Measurements from ENCODE around the gene ZNF710.

The ZNF710 gene

DNA sequence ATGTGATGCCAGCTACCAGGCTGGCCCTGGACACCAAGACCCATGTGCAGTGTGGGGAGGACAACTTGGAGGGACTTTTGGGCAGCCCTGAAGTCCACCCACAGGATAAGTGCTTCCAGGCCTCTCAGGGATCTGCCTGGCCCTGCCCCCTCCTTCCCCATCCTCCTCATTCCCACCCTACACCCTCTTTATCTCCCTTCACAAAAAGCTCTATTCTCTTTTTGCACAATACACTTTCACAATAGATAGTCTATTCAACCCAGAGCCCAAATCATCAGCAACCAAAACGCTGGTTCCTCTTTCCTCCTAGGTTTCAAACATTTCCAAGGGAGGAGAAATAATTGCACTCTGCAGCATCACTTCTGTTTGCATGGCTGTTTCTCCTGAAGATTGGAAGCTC lies 7.8 kb upstream of the ZNF710 start:
- DNase-seq = no peak

DNA sequence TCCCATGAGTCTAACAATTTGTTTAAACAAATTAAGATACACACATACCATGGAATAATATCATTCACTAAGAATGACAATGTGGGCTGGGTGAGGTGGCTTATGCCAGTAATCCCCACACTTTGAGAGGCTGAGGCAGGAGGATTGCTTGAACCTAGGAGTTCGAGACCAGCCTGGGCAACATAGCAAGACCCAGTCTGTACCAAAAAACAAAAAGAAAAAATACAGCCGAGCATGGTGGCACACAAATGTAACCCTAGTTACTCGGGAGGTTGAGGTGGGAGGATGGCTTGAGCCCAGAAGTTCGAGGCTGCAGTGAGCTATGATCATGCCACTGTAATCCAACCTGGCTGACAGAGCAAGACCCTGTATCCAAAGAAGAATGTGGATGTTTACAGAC lies 4.0 kb upstream of the ZNF710 start:
- DNase-seq = no peak

DNA sequence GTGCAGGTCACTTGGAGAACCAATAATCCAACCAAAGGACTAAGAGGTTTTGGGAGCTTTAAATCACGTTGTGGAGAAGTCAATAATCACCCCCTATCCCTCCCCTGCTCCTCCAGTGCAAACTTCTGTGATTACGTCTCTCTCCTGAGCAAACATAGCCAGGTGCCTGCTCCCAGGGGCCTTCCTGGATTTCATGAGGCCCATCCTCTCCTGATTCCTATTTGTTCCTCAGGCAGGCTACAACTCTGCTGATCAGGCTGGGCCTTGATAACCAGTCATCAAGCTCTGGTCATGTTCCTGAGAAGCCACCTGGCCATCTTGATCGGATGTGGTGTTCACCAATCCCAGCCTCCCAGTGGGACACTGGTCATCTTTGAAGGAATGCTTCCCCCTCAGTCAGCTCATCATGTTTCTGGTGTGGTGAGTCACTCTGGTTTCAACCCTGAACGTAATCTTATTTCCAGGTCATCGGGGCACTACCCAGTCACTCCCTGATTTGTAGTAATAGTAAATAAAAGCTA lies 2.9 kb upstream of the ZNF710 start:
- DNase-seq = peak; percentile 33

DNA sequence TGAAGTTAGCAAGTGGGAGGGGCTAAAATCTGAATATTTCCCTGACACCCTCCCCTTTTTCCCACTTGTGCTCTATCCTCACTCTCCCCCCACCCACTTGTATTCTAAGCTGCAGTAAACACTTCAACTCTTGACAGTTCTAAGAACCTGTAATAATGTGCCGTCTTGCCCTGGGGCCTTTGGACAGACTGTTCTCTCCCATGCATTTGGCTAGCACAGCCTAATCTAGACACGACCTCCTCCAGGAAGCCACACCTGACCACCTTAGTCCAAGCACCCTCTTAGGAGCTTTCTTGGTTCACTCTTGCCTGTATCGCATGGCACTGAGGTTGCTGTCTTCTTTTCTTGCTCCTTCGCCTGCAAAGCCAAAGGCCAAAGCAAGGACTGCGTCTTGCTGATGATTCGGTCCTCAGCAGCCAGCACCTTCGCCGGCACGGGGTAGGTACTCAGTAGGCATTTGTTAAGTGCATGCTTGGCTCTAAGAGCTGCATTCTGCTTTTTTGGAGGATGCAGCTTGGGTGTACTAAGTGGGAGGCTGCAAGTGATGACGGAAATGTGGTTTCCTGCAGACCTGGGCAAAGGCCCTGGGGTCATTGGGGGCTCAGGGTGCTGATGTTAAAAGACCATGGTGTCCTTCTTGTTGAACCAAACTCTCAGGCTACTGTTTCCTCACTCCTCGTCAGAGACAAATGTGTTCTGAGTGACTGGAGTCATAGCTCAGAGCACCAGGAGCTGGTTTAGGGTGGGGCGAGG lies 2.0 kb upstream of the ZNF710 start:
- DNase-seq = no peak

DNA sequence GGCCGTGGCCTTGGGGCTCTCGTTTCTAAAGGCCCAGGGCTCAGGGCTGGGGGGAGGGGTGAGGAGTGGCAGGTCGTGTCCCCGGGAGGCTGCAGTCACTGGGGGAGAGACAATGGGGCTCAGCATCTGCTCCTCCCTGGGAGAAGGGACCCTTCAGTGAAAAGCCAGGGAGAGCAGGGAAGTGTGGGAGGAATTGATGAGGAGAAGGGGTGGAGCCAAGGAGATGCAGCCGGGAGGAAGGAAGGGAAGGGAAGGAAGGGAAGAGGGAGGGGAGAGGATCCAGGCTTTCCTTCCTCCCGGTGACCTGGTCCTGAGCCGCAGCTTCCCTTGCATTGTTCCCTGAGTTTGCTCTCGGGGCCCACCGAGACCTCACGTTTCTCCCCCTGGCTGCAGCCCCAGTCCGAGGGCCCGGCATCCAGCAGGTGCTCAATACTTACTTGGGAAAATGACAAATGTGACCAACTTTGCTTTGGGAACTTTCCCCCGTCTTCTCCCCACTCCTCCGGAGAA lies 1.4 kb upstream of the ZNF710 start:
- DNase-seq = no peak

DNA sequence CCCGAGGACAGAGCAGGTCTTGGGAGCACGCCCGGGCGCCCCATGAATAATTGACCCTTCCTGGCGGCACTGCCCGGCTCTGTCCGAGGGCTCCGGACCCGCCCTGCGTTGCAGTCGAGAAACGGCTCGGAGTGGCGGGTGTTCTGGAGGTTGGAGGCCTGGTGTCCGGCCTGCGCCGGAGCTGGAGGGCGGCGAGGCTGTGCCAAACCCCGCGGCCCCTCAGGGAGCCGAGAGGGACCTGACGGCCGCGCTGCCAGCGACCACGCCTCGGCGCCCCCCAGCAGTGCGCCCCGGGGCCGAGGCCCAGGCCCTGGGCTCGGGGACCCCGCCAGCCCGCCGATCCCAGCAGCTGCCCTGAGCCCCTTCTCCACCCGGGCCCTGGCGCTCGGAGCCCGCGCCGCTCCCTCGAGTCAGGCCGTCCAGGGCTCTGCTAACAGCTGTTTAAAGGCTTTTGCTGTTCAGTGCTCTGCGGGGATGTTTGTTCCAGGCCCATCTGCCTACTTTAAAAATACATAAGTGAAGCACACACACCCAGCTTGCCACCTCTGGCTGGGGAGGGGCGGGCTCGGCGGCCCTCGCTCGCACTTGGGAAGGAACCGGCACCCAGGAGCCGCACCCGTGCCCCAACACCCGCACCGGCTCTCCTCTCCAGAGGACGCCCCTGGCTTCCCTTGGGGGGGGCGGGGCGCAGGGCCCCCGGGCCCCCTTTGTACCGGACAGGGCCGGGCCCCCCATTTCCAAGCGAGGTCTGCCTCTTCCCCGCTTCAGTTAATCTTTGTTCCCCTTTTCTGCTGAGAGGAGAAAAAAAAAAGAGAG lies 730 bp upstream of the ZNF710 start:
- DNase-seq = no peak

DNA sequence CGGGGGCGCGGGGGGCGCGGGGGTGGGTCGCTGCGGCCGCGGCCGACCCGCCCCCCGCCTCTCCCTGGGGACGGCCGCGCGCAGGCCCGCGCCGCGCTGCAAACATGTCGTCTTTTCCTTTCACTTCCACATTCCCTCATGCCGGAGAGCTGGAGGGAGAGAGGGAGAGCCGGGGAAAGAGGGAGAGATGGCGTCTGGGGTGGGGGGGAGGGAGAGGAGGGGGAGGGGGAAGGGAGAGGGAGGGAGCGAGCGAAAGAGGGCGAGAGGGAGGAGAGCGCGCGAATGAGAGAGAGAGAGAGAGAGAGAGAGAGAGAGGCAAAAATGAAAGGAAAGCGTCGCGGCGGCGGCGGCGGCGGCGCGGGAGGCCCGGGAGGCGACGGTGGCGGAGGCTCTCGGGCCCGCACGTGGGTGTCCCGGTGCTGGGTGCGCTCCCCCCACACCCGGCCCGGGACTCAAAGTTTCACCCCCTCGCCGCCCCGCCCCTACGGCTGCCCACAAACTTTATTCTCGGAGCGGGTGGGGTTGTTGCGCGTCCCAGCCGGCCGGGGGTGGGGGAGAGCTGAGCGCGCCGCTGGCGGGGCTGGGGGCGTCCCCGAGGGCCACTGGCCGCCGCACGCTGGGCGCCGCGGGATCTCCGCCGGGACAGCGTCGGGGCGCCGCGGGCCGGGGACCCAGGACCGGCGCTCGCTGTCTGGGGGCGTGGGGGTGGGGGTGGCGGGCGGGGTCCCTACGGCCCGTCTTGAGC lies 731 bp downstream of the ZNF710 start:
- peak; percentile 39 for DNase-seq

DNA sequence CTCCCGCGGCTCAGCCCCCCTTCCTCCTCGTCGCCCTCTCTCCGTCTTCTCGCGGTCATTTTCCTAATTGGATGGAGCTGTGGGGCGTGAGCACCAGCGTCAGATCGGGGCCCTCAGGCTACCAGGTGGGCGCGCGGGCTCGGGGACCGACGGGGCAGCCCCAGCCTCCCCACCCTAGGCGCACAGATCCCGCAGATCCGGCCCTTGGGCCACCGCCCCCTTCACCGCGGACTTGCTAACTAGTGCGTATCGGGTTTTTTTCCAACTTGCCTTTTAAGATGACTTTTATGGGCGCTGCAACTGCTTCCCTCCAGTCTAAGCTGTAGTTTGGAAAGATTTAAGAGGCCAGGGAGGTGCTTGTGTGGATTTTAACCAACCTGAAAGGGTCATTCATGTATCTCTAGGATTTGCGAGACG lies 1.3 kb downstream of the ZNF710 start:
- DNase-seq = peak; percentile 17

DNA sequence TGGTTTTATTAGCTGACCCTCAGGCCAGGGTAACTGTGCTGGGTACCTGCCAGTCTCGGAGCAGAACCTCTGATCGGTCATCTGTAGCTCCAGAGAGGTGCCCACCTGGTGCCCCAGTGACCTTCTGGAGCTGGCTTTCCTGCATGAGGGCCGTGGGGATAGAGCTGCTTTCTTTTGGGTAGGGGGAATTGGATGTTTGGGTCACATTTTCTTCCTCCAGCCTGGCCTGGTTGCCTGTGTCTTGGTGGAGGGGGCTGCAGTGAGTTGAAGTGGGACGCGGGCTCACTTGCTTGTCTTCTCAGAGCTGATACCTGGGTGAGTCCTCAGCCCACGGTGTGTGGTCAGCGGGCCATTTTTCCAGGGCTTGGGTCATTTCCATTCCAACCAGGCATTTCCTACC lies 2.6 kb downstream of the ZNF710 start:
- no peak for DNase-seq

DNA sequence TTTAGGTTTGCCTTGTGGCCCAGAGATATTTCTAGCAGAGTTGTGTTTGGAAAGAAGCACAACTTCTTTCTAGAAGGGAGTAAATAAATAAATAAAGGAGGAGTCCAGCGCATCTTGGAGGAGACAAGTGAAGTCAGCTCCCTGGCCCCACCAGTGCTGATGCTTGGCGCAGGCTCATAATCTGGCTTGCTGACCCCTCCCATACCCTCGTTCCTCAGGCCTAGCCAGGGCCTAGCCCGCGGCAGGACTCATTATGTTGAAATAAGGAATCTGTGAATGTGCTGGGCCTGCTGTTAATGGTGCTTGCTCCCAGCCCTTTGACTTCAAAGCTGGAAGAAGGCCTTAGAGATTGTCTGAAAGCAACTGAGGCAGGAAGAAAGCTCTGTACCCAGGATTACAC lies 3.1 kb downstream of the ZNF710 start:
- no peak for DNase-seq

DNA sequence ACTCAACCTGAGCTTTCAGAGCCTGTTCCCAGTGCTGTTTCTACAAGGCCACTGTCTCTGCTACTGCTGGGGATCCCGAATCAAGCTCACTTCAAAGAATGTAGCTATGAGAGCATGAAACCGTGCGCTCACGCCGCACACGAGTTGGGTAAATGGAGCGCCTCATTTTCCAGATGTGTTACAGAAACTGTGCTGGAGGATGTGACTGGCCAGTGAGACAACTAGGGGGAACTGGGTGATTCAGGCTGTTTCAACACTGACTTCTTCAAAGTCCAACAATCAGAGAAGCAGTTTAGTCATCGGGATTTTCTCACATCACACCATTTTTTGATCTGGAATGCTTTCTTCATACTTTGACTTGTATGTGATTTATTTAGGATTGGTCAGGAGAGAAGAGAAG lies 3.5 kb downstream of the ZNF710 start:
- DNase-seq = no peak

DNA sequence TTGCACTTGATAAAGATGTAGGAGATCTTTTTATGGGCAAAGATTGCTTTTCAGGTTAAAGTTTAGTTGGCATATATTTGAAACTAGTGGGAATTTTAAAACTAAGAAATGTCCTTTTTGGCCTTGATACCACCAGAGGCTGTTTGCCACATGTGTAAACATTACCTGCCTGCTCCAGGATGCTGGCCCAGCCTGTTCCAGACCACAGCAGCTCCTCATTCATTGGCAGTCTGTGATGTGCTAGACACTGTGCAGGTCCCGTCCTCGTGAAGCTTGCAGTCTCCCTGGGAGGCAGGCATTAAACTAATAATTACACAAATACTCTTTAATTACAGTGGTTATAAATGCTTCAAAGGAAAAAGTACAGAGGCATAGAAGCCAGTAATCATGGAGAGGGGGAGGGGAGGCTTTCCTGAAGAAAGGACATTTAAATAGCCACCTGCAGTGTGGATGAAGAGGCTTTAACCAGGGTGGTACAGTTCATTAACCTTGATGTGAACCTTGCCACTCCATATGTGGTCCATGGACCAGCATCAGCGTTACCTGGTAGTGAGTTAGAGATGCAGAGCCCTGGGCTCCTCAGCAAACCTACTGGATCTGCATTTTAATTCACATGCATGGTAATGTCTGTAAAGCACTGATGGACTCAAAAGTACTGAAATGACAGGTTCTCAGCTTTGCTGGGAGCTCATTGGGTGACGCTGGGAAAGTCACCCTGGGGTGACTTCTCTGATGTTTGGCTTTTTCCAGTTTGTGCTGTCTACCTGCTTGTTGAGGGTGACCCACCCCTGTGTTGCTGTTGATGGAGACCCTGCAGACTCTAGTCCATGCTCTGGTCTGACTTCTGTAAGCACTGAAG lies 5.3 kb downstream of the ZNF710 start:
- DNase-seq = no peak

DNA sequence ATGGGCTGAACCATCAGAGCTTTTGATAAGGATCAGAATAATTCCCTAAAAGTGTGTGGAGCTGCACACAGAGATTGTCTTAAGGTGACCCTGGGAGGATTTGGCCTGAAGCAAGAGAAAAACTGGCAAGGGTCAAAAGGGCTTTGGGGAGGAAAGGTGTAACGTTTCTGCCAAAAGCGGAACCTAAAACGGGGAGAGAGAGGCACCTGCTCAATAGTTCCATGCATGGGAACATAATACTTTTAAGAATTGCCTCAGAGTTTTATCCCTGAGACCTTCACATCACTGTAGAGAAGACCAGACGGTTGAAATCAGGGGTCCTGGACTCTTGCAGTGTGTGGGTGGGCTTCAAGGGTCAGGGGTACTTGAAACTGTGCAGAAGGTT lies 5.9 kb downstream of the ZNF710 start:
- no peak for DNase-seq

DNA sequence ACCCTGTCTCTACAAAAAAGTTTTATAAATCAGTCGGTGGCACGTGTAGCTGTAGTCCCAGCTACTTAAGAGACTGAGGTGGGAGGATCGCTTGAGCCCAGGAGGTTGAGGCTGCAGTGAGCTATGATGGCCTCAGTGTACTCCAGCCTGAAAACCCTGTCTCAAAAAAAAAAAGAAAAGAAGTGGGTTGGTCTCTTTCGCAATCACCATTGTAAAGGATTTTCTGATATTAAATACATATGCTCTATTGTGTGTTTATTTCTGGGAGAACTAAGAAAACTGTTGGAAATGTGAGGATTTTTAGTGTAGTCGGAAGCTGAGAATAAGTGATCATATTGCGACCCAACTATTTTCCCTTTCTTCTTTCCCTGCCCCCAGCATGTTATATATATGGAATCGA lies 7.5 kb downstream of the ZNF710 start:
- no peak for DNase-seq

DNA sequence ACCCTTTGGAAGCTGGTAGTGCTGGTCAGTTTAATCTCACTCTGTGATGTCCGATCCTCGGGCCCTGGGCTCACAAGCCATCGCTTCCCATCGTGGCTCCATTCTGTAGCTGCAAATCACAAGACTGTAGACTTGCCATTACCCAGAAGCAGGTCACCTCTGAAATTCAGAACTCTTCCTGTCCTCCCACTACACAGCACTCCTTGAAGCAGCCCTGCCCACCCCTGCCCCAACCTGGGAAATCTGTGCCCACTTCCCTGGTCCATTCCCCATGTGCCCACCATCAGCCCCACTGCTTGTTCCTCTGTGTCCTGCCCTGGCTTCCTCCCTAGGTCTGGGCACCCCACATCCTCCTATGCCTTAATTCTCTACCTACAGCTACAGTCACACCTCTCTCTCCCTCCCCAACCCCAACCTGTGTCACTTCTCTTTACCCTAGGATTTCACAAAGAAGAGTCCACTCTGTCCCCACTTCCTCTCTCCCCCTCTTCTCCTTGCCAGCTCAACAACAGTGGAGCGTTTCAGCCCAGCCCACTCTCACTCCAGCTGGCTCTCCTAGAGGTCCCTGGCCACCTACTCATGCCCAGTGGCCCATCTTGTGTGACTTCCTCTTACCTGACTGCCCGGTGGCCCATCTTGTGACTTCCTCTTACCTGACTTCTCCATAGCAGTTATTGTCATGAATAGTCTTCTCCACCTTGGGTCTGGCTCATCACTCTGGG lies 8.3 kb downstream of the ZNF710 start:
- no peak for DNase-seq

DNA sequence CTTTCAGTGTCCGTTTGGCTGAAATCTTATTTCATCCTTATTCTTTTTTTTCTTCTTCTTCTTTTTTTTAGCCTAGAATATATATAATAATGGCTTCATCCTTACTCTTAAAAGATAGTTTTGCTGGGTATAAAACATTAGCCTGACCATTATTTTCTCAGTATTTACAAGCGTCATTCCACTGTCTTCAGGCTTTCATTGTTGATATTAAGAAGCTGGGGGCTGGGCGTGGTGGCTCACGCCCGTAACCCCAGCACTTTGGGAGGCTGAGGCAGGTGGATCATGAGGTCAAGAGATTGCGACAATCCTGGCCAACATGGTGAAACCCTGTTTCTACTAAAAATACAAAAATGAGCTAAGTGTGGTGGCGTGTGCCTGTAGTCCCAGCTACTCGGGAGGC lies 10.6 kb downstream of the ZNF710 start:
- no peak for DNase-seq

DNA sequence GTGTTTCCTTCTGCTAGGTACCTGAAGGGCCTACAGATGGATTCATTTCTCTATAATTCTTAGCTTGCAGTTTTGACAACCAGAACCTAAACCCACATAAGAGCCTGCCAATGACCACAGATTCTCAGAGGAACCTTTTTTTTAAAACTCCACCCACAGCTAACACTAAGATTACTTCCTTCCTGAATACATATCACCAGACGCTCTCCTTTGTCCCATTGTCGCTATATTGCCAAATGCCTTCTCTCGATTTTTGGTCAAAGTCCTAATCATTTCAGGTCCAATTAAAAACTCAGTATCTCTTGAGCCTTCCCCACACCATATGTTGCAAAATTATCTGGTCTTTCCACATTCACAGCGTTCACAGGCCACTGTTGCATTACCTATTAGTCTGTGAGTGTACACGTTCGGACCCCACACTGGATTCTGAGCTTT lies 12.4 kb downstream of the ZNF710 start:
- no peak for DNase-seq

DNA sequence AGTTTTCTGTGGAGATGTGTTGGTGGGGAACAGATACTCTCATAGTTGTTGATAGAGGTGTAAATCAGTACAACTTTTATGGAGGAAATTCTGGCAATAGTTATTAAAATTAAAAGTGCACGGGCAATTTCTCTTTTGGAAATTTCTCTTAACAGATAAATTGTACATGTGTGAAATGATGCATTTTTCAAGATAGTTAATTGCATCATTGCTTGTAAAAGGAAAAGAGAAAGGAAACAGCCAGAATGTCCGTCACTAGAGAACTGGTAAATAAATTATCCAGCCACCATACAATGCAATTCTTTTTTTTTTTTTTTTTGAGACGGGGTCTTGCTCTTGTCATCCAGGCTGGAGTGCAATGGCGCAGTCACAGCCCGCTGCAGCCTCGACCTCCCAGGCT lies 14.2 kb downstream of the ZNF710 start:
- DNase-seq = no peak

DNA sequence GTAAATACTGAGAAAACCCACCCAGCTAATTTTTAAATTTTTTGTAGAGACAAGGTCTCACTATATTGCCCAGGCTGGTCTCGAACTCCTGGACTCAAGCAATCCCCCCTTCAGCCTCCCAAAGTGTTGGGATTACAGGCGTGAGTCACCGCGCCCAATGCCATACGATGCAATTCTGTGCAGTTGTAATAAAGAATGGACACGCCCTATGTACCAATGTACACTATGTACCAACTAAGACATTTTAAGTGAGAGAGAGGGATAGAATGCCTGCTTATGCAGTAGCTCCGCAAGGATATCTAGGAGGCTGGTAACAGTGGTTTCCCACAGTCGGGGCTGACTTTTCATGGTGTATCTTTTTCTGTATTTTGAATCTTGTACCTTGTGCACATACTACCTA lies 14.6 kb downstream of the ZNF710 start:
- DNase-seq = no peak

DNA sequence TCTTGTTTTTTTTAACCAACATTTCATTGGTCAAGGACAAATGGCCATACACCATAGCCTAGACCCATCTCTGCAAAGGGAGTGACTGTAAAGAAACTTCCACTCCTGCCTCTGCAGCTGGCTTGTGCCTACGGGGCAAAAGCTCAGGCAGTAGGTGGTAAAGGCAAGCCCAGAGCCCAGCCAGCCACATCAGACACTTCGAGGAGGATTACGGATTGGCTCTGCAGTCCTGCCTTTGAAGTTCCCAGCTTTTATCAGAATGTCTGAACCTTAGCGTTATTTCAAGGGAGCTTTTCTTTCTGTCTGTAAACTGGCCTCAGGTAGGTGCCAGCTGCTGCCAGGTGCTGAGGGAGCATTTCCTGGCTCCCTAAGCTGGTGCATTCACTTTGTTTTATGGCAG lies 15.6 kb downstream of the ZNF710 start:
- no peak for DNase-seq

DNA sequence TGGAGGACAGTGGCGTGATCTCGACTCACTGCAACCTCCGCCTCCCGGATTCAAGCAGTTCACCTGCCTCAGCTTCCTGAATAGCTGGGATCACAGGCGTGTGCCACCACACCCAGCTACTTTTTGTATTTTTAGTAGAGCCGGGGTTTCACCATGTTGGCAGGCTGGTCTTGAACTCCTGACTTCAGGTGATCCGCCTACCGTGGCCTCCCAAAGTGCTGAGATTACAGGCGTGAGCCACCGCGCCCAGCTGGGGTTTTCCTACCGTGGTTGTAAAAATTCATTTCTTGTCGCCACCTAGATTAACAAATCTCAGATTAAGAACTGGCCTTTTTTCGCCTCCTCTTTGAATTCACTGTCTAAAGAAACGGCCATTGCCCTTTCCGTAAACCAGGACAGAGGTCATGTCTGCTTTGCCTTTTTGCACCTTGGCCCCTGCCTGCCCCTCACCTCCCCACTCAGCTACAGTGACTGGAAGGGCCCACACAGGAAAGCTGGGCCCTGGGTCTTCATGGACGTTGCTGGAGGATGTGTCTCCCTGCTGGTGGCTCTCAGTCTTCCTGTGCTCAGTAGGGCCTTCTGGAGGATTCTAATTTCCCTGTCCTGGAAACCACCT lies 17.2 kb downstream of the ZNF710 start:
- no peak for DNase-seq

Measured in NCI-H774 (cell line).